Gastrocnemius medialis (tissue), 4 donors: Measurements from ENCODE around the gene CFAP52. TPM values are rescaled to one million over a fixed set of nuclear protein-coding genes. Genes with fewer than 3 reads are reported as not detected.
"Not testable (repeated sequence)": the region's sequence is repeated elsewhere in the genome, so short reads cannot be mapped to it uniquely, and the experiment has no call there.

Experiments
- ATAC-seq, 2 donors: fragments of 150-250 bp; one replicate each; pipeline ENCODE4 v1.9.1; 2016
- DNase-seq, 2 donors: peaks; one replicate each; pipeline ENCODE4 v3.0.0-alpha.2; 2019
- H3K27ac ChIP-seq, 4 donors: fragments of 200-600 bp; sonication (generic); 1 replicate in 1 of 4; 2 replicates in 3 of 4; pipeline ENCODE4 v1.5.1; 2016 to 2018; ENCODE audit warnings: mild to moderate bottlenecking in 2 of 4, moderate library complexity in 1 of 4
- H3K27me3 ChIP-seq, 3 donors: fragments of 200-600 bp; sonication (generic) in 2 of 3; 1 replicate in 1 of 3; 2 replicates in 2 of 3; pipeline versions ENCODE4 v1.5.1 to v1.6.0; 2016 to 2019; ENCODE audit warnings: mild to moderate bottlenecking in 1 of 3, moderate library complexity in 1 of 3
- H3K36me3 ChIP-seq, 2 donors: fragments of 200-600 bp; sonication (generic) in 1 of 2; one replicate each; pipeline ENCODE4 v1.5.1; 2017 to 2018
- H3K4me1 ChIP-seq, 2 donors: fragments of 200-600 bp; sonication (generic) in 1 of 2; one replicate each; pipeline ENCODE4 v1.5.1; 2016 to 2017; ENCODE audit warnings: mild to moderate bottlenecking in 2 of 2
- H3K4me3 ChIP-seq, 4 donors: fragments of 200-600 bp; sonication (generic) in 3 of 4; 1 replicate in 1 of 4; 2 replicates in 3 of 4; pipeline ENCODE4 v1.5.1; 2016 to 2019; ENCODE audit warnings: mild to moderate bottlenecking in 2 of 4
- H3K9me3 ChIP-seq, 3 donors: fragments of 200-600 bp; sonication (generic) in 2 of 3; 1 replicate in 1 of 3; 2 replicates in 2 of 3; pipeline ENCODE4 v1.5.1; 2016 to 2019
- POLR2A ChIP-seq, 2 donors: fragments of 450-650 bp; IDR thresholded peaks; one replicate each; pipeline ENCODE4 v1.6.1; 2017; ENCODE audit warnings: antibody characterized with exemption in 2 of 2, mild to moderate bottlenecking in 2 of 2, moderate library complexity in 2 of 2
- in situ Hi-C, 4 donors: fragments of 200-750 bp; cut with MboI; loops; one replicate each; pipeline versions ENCODE4 v1.15.0 to v1.8.0; 2017; ENCODE audit warnings: low sequenced_read_pairs in 4 of 4
- intact Hi-C: fragments of 100-400 bp; cut with DNase I; formaldehyde crosslinking; loops from one replicate; pipeline ENCODE4 v1.15.1; 2023; ENCODE audit warnings: low total_unique reads
- total RNA-seq, 4 donors: library from RNA; depleted of rRNA; stranded (reverse); fragments of >200 nt; gene quantifications; one replicate each; pipeline versions ENCODE4 v1.1.0 to v1.2.3, GENCODE V29; 2016
- TF ChIP-seq, protein P1 (sequence below), 5 experiments: fragments of 450-650 bp in 3 of 5; fragments of 200-600 bp in 2 of 5; sonication (generic) in 2 of 5; IDR thresholded peaks in 4 of 5; conservative IDR thresholded peaks in 1 of 5; 1 replicate in 4 of 5; 2 replicates in 1 of 5; pipeline ENCODE4 v1.5.1; 2016 to 2019; ENCODE audit warnings: antibody characterized with exemption in 5 of 5, mild to moderate bottlenecking in 3 of 5, moderate library complexity in 3 of 5

The CFAP52 gene
- total RNA-seq, 4 donors from 2014 or later: not detected

DNA sequence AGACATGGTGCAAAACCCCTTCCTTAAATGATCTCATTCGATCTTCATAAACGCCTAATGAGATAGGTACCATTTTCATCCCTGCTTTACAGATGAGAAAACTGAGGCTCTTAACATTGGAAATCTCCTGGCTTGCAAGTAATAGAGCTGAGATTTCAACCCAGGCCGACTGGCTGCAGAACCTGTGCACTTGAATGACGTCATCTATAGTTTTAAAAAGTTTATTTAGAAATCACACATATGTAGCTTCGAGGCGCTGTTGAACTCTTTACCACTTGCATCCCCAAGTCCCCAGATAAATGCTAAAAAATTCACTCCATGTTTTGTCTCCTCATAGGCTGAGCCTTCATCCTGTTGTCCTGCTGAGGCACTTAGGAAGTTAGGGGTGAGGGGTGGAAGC lies 30.0 kb downstream of the CFAP52 start:
- in situ Hi-C loops: no loop called here
- no peaks in the 10 kb centered on the region for H3K4me1 ChIP-seq
- H3K27me3 ChIP-seq: no peaks in the 10 kb centered on the region
- no peaks in the 10 kb centered on the region for H3K36me3 ChIP-seq
- ATAC-seq: no peak
- H3K4me3 ChIP-seq: no peak overlapping the region
- DNase-seq: no peak
- TF ChIP-seq, protein P1, sequence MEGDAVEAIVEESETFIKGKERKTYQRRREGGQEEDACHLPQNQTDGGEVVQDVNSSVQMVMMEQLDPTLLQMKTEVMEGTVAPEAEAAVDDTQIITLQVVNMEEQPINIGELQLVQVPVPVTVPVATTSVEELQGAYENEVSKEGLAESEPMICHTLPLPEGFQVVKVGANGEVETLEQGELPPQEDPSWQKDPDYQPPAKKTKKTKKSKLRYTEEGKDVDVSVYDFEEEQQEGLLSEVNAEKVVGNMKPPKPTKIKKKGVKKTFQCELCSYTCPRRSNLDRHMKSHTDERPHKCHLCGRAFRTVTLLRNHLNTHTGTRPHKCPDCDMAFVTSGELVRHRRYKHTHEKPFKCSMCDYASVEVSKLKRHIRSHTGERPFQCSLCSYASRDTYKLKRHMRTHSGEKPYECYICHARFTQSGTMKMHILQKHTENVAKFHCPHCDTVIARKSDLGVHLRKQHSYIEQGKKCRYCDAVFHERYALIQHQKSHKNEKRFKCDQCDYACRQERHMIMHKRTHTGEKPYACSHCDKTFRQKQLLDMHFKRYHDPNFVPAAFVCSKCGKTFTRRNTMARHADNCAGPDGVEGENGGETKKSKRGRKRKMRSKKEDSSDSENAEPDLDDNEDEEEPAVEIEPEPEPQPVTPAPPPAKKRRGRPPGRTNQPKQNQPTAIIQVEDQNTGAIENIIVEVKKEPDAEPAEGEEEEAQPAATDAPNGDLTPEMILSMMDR (IDR thresholded peaks at IDR 0.05 in 4 of 5, conservative IDR thresholded peaks at IDR 0.05 in 1 of 5): no peak
- TF ChIP-seq POLR2A (IDR thresholded peaks at IDR 0.05): no peak
- no peaks in the 10 kb centered on the region for H3K9me3 ChIP-seq
- intact Hi-C loops: no loop called here
- no peak overlapping the region for H3K27ac ChIP-seq

DNA sequence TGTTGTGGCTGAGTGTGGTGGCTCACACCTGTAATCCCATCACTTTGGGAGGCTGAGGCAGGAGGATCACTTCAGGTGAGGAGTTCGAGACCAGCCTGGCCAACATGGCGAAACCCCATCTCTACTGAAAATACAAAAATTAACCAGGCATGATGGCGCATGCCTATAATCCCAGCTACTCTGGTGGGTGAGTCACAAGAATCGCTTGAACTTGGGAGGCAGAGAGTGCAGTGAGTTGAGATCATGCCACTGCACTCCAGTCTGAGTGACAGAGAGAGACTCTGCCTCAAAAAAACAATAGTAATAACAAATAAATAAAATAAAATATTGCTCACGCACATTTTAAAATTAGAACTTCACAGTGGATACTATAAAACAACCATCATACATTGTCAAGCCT lies 30.6 kb downstream of the CFAP52 start:
- DNase-seq, ATAC-seq, H3K27ac ChIP-seq, in situ Hi-C loops, H3K27me3 ChIP-seq, H3K9me3 ChIP-seq, H3K36me3 ChIP-seq, H3K4me1 ChIP-seq, intact Hi-C loops, H3K4me3 ChIP-seq: not testable (repeated sequence)

DNA sequence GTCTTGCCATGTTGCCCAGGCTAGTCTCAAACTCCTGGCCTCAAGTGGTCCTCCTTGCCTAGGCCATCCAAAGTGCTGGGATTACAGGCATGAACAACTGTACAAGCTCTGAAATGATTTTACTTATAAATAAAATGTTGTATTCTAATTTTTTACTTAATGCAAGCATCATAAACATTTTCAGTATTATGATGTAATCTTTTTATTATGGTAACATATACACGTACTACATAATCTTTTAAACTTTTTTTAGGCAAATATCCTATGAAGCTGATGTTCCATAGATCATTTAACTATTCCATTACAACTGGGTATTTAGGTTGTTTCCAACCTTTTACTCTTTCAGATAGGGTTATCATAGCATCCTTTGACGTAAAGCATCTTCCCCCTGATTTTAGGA lies 35.1 kb downstream of the CFAP52 start:
- Histone ChIP-seq H3K27ac (no peak overlapping the region), H3K4me1 (no peaks in the 10 kb centered on the region), H3K27me3 (no peaks in the 10 kb centered on the region), H3K4me3 (no peak overlapping the region), H3K9me3 (no peaks in the 10 kb centered on the region), H3K36me3 (no peaks in the 10 kb centered on the region)
- in situ Hi-C loops: no loop called here
- ATAC-seq (no peak), DNase-seq (no peak)
- intact Hi-C loops: no loop called here
- TF ChIP-seq, protein P1 (IDR thresholded peaks at IDR 0.05 in 4 of 5, conservative IDR thresholded peaks at IDR 0.05 in 1 of 5): no peak
- TF ChIP-seq POLR2A (IDR thresholded peaks at IDR 0.05): no peak

DNA sequence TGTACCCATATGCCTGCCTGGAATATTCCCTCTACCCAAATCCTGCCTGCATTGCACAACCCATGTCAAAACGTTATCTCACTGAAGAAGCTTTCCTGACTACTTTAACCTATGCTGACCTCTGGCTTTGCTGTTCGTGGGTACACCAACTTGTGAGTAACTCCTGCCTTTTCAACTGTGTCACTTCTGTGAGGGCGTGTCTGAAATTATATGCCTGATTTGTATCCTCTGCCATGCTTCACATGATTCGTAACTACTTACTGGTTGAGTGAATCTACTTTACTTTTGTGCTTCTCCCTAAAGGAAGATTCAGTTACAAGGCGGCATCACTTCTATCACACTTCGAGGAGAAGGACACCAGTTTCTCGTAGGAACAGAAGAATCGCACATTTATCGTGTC lies 35.6 kb downstream of the CFAP52 start:
- intact Hi-C loops (no loop called here), in situ Hi-C loops (no loop called here)
- no peaks in the 10 kb centered on the region for H3K4me1 ChIP-seq
- H3K4me3 ChIP-seq: no peak overlapping the region
- no peaks in the 10 kb centered on the region for H3K27me3 ChIP-seq
- no peaks in the 10 kb centered on the region for H3K9me3 ChIP-seq
- TF ChIP-seq, protein P1 (IDR thresholded peaks at IDR 0.05 in 4 of 5, conservative IDR thresholded peaks at IDR 0.05 in 1 of 5): no peak
- TF ChIP-seq POLR2A (IDR thresholded peaks at IDR 0.05): no peak
- DNase-seq: no peak
- H3K27ac ChIP-seq: no peak overlapping the region
- ATAC-seq: no peak
- no peaks in the 10 kb centered on the region for H3K36me3 ChIP-seq

DNA sequence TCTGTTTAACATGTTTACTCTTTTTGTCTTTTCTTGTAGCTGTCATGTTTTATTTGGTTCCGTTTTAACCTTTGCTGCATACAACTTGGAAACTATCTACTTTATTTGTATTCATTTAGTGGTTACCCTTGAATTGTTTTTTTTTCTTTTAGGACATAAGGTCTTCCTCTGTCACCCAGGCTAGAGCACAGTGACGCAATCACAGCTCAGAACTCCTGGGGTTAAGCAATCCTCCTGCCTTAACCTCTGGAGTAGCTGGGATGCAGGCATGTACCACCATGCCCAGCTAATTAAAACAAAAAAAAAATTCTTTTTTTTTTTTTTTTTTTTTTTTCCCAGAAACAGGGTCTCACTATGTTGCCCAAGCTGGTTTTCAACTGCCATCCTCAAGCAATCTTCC lies 39.0 kb downstream of the CFAP52 start:
- in situ Hi-C loops (no loop called here), intact Hi-C loops (no loop called here)
- H3K27me3 ChIP-seq: no peaks in the 10 kb centered on the region
- H3K4me1 ChIP-seq: no peaks in the 10 kb centered on the region
- H3K27ac ChIP-seq: no peak overlapping the region
- no peak for ATAC-seq
- H3K36me3 ChIP-seq: no peaks in the 10 kb centered on the region
- TF ChIP-seq POLR2A (IDR thresholded peaks at IDR 0.05): no peak
- TF ChIP-seq, protein P1 (IDR thresholded peaks at IDR 0.05 in 4 of 5, conservative IDR thresholded peaks at IDR 0.05 in 1 of 5): no peak
- no peaks in the 10 kb centered on the region for H3K9me3 ChIP-seq
- DNase-seq: no peak
- H3K4me3 ChIP-seq: no peak overlapping the region
